Hepatocyte (in vitro differentiated cells): ENCODE results near the gene SLC25A25.

ENCODE experiments used
- EZH2 ChIP-seq: fragments of 200-600 bp; sonication (generic); IDR thresholded peaks from 2 replicates; pipeline ENCODE4 v1.6.1; 2016; ENCODE audit warnings: antibody characterized with exemption, mild to moderate bottlenecking, borderline replicate concordance
- EZH2phosphoT487 ChIP-seq: fragments of 200-600 bp; sonication (generic); IDR thresholded peaks from one replicate; pipeline ENCODE4 v1.6.1; 2018; ENCODE audit warnings: antibody characterized with exemption, mild to moderate bottlenecking, low read depth, moderate library complexity; ENCODE audit not compliant: unreplicated experiment, severe bottlenecking
- TF ChIP-seq, protein P1 (sequence below): fragments of 200-600 bp; sonication (generic); IDR thresholded peaks from 2 replicates; pipeline ENCODE4 v1.5.1; 2016; ENCODE audit warnings: antibody characterized with exemption, mild to moderate bottlenecking; ENCODE audit not compliant: poor library complexity

- TF ChIP-seq, protein P1, sequence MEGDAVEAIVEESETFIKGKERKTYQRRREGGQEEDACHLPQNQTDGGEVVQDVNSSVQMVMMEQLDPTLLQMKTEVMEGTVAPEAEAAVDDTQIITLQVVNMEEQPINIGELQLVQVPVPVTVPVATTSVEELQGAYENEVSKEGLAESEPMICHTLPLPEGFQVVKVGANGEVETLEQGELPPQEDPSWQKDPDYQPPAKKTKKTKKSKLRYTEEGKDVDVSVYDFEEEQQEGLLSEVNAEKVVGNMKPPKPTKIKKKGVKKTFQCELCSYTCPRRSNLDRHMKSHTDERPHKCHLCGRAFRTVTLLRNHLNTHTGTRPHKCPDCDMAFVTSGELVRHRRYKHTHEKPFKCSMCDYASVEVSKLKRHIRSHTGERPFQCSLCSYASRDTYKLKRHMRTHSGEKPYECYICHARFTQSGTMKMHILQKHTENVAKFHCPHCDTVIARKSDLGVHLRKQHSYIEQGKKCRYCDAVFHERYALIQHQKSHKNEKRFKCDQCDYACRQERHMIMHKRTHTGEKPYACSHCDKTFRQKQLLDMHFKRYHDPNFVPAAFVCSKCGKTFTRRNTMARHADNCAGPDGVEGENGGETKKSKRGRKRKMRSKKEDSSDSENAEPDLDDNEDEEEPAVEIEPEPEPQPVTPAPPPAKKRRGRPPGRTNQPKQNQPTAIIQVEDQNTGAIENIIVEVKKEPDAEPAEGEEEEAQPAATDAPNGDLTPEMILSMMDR: no peak
- TF ChIP-seq EZH2phosphoT487: no peak
- no peak for TF ChIP-seq EZH2
Observed at GRCh38 chr9:128065907-128066712, 1.9 kb upstream of the SLC25A25 start.
